Measurements from ENCODE around the gene CBLN3. TPM values are rescaled to one million over a fixed set of nuclear protein-coding genes. Genes with fewer than 3 reads are reported as not detected.

The CBLN3 gene
- total RNA-seq, 1 experiment from 2014 or later, result 1.1 TPM

- H2AFZ ChIP-seq (ENCODE audit: low read length), result no peak overlapping the region
- peak overlapping the region; percentile 83 for H3K27ac ChIP-seq (ENCODE audit: low read length)
- H3K4me3 ChIP-seq (ENCODE audit: low read length), result peak overlapping the region; percentile 81
- peak overlapping the region; percentile 89 for H3K9ac ChIP-seq (ENCODE audit: low read length)
- H3K36me3 ChIP-seq (ENCODE audit: insufficient read depth, low read length), result peaks cover 27% of the 10 kb centered on the region; the same call in 1 of the 2 replicates
- H3K4me1 ChIP-seq (ENCODE audit: low read length), result peaks cover 32% of the 10 kb centered on the region
- H3K27me3 ChIP-seq (ENCODE audit: low read length), result no peaks in the 10 kb centered on the region
- H3K79me2 ChIP-seq (ENCODE audit: low read length), result peaks cover 33% of the 10 kb centered on the region
- no peaks in the 10 kb centered on the region for H3K9me3 ChIP-seq (ENCODE audit: low read length)
- H3K4me2 ChIP-seq (ENCODE audit: low read depth, low read length, poor library complexity, severe bottlenecking), result peak overlapping the region; percentile 74
- H3K9me2 ChIP-seq (replicated peaks; ENCODE audit: insufficient read depth, low read length), result no peaks in the 10 kb centered on the region
- DNase-seq, result no peak
- H4K20me1 ChIP-seq (ENCODE audit: insufficient read depth, low read depth, low read length), result no peaks in the 10 kb centered on the region
Measured at GRCh38 chr14:24441904-24442239, 12.4 kb upstream of the CBLN3 start.

DNA sequence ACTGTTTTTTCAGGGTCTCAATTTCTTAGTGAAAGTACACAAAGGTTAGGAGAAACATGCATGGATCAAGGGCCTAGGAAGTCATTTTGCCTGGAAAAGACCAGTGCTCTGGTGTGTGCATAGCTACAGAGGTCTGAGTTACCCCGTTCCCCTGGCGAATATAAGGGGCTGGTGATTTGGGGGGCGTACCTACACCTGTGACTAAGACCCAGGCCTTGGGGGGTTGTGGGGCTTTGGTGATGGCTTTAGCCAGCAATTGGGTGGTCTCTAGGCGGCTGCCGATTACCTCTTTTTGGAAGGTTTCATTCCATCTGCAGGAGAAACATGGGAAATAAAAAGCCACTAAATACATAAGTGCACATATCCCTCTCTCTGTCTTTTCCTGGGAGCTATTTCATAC, 12.0 kb upstream of the CBLN3 start:
- no peaks in the 10 kb centered on the region for H3K9me3 ChIP-seq (ENCODE audit: low read length)
- peaks cover 36% of the 10 kb centered on the region for H3K4me1 ChIP-seq (ENCODE audit: low read length)
- peak overlapping the region; percentile 81 for H3K4me3 ChIP-seq (ENCODE audit: low read length)
- peaks cover 33% of the 10 kb centered on the region for H3K79me2 ChIP-seq (ENCODE audit: low read length)
- H4K20me1 ChIP-seq (ENCODE audit: insufficient read depth, low read depth, low read length), result no peaks in the 10 kb centered on the region
- DNase-seq, result no peak
- peak overlapping the region; percentile 83 for H3K27ac ChIP-seq (ENCODE audit: low read length)
- peak overlapping the region; percentile 74 for H3K4me2 ChIP-seq (ENCODE audit: low read depth, low read length, poor library complexity, severe bottlenecking)
- peak overlapping the region; percentile 89 for H3K9ac ChIP-seq (ENCODE audit: low read length)
- no peaks in the 10 kb centered on the region for H3K9me2 ChIP-seq (replicated peaks; ENCODE audit: insufficient read depth, low read length)
- no peak overlapping the region for H2AFZ ChIP-seq (ENCODE audit: low read length)
- H3K36me3 ChIP-seq (ENCODE audit: insufficient read depth, low read length), result peaks cover 27% of the 10 kb centered on the region; the same call in 1 of the 2 replicates
- H3K27me3 ChIP-seq (ENCODE audit: low read length), result no peaks in the 10 kb centered on the region

DNA sequence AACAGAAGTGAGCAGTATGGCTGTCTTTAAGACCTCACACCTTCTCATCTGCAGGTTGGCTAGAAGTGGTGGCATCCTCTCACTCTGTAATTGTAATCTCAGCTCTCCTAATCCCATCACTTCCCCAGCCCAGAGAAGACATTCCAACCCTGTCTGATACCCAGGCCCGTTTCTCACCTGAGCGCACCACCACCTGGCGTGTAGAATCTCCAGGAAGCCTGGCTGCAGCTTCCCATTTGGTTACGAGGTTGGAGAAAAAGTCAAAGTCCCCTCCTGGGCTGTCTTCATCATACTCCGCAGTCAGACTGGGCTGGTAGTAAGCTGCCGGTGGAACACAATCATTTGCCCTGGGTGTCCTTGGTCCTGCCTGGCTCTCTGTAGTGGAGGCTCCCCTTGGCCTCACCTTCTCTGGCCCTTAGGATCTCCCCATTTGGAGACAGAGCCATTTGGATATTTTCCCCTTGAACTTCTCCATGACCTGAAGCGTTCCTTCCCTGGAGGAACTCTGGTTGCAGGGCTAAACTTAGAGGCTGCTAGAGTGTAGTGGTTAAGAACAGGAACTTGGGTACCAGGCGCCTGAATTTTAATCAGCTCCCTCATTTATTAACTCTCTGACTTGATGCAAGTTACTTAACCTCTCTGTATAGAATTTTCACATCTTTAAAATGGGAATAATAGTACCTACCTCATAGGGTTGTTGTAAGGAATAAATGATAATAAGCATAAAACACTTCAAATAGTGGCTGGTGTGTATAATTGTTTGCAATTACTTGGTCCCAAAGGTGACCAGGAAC, 11.3 kb upstream of the CBLN3 start:
- peaks cover 33% of the 10 kb centered on the region for H3K79me2 ChIP-seq (ENCODE audit: low read length)
- H3K4me1 ChIP-seq (ENCODE audit: low read length), result peaks cover 43% of the 10 kb centered on the region
- no peaks in the 10 kb centered on the region for H4K20me1 ChIP-seq (ENCODE audit: insufficient read depth, low read depth, low read length)
- no peak overlapping the region for H2AFZ ChIP-seq (ENCODE audit: low read length)
- H3K36me3 ChIP-seq (ENCODE audit: insufficient read depth, low read length), result peaks cover 27% of the 10 kb centered on the region; the same call in 1 of the 2 replicates
- H3K9ac ChIP-seq (ENCODE audit: low read length), result peak overlapping the region; percentile 89
- H3K9me3 ChIP-seq (ENCODE audit: low read length), result no peaks in the 10 kb centered on the region
- H3K27me3 ChIP-seq (ENCODE audit: low read length), result no peaks in the 10 kb centered on the region
- H3K4me2 ChIP-seq (ENCODE audit: low read depth, low read length, poor library complexity, severe bottlenecking), result peak overlapping the region; percentile 74
- no peak overlapping the region for H3K27ac ChIP-seq (ENCODE audit: low read length)
- H3K9me2 ChIP-seq (replicated peaks; ENCODE audit: insufficient read depth, low read length), result no peaks in the 10 kb centered on the region
- peak overlapping the region; percentile 81 for H3K4me3 ChIP-seq (ENCODE audit: low read length)
- DNase-seq, result no peak

GRCh38 chr14:24439830-24440605, 10.6 kb upstream of the CBLN3 start:
- Histone ChIP-seq H3K4me3 (ENCODE audit: low read length) (no peak overlapping the region), H2AFZ (ENCODE audit: low read length) (no peak overlapping the region), H3K27me3 (ENCODE audit: low read length) (no peaks in the 10 kb centered on the region), H3K9ac (ENCODE audit: low read length) (peak overlapping the region; percentile 89), H3K4me2 (ENCODE audit: low read depth, low read length, poor library complexity, severe bottlenecking) (peak overlapping the region; percentile 74), H3K79me2 (ENCODE audit: low read length) (peaks cover 33% of the 10 kb centered on the region), H3K9me3 (ENCODE audit: low read length) (no peaks in the 10 kb centered on the region), H4K20me1 (ENCODE audit: insufficient read depth, low read depth, low read length) (no peaks in the 10 kb centered on the region), H3K4me1 (ENCODE audit: low read length) (peaks cover 45% of the 10 kb centered on the region), H3K36me3 (ENCODE audit: insufficient read depth, low read length) (peaks cover 27% of the 10 kb centered on the region; the same call in 1 of the 2 replicates), H3K27ac (ENCODE audit: low read length) (no peak overlapping the region), H3K9me2 (replicated peaks; ENCODE audit: insufficient read depth, low read length) (no peaks in the 10 kb centered on the region)
- no peak for DNase-seq

- Histone ChIP-seq H3K79me2 (ENCODE audit: low read length) (peaks cover 30% of the 10 kb centered on the region), H3K4me3 (ENCODE audit: low read length) (no peak overlapping the region), H3K27me3 (ENCODE audit: low read length) (no peaks in the 10 kb centered on the region), H2AFZ (ENCODE audit: low read length) (no peak overlapping the region), H3K4me2 (ENCODE audit: low read depth, low read length, poor library complexity, severe bottlenecking) (no peak overlapping the region), H3K36me3 (ENCODE audit: insufficient read depth, low read length) (peaks cover 27% of the 10 kb centered on the region; the same call in 1 of the 2 replicates), H3K27ac (ENCODE audit: low read length) (no peak overlapping the region), H4K20me1 (ENCODE audit: insufficient read depth, low read depth, low read length) (no peaks in the 10 kb centered on the region), H3K9me3 (ENCODE audit: low read length) (no peaks in the 10 kb centered on the region), H3K4me1 (ENCODE audit: low read length) (peaks cover 45% of the 10 kb centered on the region), H3K9ac (ENCODE audit: low read length) (no peak overlapping the region), H3K9me2 (replicated peaks; ENCODE audit: insufficient read depth, low read length) (no peaks in the 10 kb centered on the region)
- no peak for DNase-seq
Measured at GRCh38 chr14:24439257-24439656, 9.8 kb upstream of the CBLN3 start.

DNA sequence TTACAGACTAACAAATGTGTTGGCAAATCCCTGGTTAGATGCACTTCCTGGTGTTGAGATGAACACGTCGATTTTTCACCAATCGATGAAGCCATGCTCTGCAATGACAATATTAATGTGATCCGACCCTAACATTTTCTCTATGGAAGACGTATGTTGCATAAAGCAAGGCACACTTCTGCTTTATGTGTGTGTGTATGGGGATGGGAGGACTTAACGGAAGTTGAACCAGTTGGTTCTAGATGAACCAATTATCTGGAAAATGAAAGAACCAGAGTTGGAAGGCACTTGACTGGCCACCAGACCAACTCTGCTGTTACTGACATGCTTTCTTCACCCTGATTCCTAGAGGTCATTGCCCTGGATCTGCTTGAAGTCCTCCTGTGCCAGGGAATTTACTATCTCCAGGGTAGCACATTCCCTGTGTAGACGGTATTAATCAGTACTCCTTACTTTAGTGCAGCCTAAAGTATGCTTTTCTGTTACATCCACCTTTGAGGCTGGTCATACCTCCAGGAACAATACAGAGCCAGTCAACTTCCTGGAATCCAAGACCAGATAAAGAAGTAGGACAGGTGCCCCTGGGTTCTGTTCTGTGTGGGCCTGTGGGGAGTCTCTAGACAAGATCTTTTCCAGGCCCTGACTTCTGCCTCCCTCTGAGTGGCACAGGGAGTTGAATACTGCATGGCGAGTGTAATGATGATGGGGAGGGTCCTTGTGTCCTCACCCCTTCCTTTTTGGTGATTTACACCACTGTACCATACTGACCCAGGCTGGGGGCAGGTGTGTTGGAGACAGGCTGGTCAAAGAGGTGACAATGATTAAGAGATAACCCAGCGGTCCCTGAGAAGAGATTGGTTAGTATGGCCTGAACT, 9.0 kb upstream of the CBLN3 start:
- no peaks in the 10 kb centered on the region for H3K27me3 ChIP-seq (ENCODE audit: low read length)
- DNase-seq, result no peak
- H3K79me2 ChIP-seq (ENCODE audit: low read length), result peaks cover 25% of the 10 kb centered on the region
- H3K9me2 ChIP-seq (replicated peaks; ENCODE audit: insufficient read depth, low read length), result no peaks in the 10 kb centered on the region
- no peak overlapping the region for H3K9ac ChIP-seq (ENCODE audit: low read length)
- H2AFZ ChIP-seq (ENCODE audit: low read length), result no peak overlapping the region
- H3K4me1 ChIP-seq (ENCODE audit: low read length), result peaks cover 42% of the 10 kb centered on the region
- peaks cover 34% of the 10 kb centered on the region; the same call in 1 of the 2 replicates for H3K36me3 ChIP-seq (ENCODE audit: insufficient read depth, low read length)
- no peak overlapping the region for H3K4me2 ChIP-seq (ENCODE audit: low read depth, low read length, poor library complexity, severe bottlenecking)
- H3K9me3 ChIP-seq (ENCODE audit: low read length), result no peaks in the 10 kb centered on the region
- no peak overlapping the region for H3K27ac ChIP-seq (ENCODE audit: low read length)
- no peaks in the 10 kb centered on the region for H4K20me1 ChIP-seq (ENCODE audit: insufficient read depth, low read depth, low read length)
- H3K4me3 ChIP-seq (ENCODE audit: low read length), result no peak overlapping the region

- H2AFZ ChIP-seq (ENCODE audit: low read length), result no peak overlapping the region
- no peaks in the 10 kb centered on the region for H3K9me3 ChIP-seq (ENCODE audit: low read length)
- no peak overlapping the region for H3K4me2 ChIP-seq (ENCODE audit: low read depth, low read length, poor library complexity, severe bottlenecking)
- no peak overlapping the region for H3K4me3 ChIP-seq (ENCODE audit: low read length)
- peaks cover 42% of the 10 kb centered on the region for H3K4me1 ChIP-seq (ENCODE audit: low read length)
- H3K36me3 ChIP-seq (ENCODE audit: insufficient read depth, low read length), result peaks cover 42% of the 10 kb centered on the region; the same call in 1 of the 2 replicates
- H3K27ac ChIP-seq (ENCODE audit: low read length), result peak overlapping the region; percentile 5
- peak overlapping the region; percentile 19; the same call in 1 of the 2 replicates for H3K9ac ChIP-seq (ENCODE audit: low read length)
- H3K79me2 ChIP-seq (ENCODE audit: low read length), result peaks cover 19% of the 10 kb centered on the region
- H3K27me3 ChIP-seq (ENCODE audit: low read length), result no peaks in the 10 kb centered on the region
- no peaks in the 10 kb centered on the region for H3K9me2 ChIP-seq (replicated peaks; ENCODE audit: insufficient read depth, low read length)
- H4K20me1 ChIP-seq (ENCODE audit: insufficient read depth, low read depth, low read length), result no peaks in the 10 kb centered on the region
- no peak for DNase-seq
Measured at GRCh38 chr14:24437736-24438067, 8.2 kb upstream of the CBLN3 start.
